IPS DF 6.9 (cell line): ENCODE data around the gene AARSD1.
"Not testable (repeated sequence)": the region's sequence is repeated elsewhere in the genome, so short reads cannot be mapped to it uniquely, and the experiment has no call there.

ENCODE experiments used
- DNase-seq: peaks from one replicate; pipeline ENCODE4 v3.0.0-alpha.2; 2013; ENCODE audit warnings: low read depth, low spot score
- H3K27ac ChIP-seq: one replicate; pipeline ENCODE4 v1.5.1; 2013; ENCODE audit warnings: low read length, control low read depth
- H3K27me3 ChIP-seq: 2 replicates; pipeline ENCODE4 v1.6.1; 2013; ENCODE audit warnings: mild to moderate bottlenecking, low read length; ENCODE audit not compliant: control insufficient read depth, insufficient read depth
- H3K36me3 ChIP-seq: 2 replicates; pipeline ENCODE4 v1.6.1; 2013; ENCODE audit warnings: low read length; ENCODE audit not compliant: control insufficient read depth, insufficient read depth
- H3K4me1 ChIP-seq: 2 replicates; pipeline ENCODE4 v1.6.1; 2013; ENCODE audit warnings: low read length; ENCODE audit not compliant: control insufficient read depth, insufficient read depth
- H3K4me3 ChIP-seq: 2 replicates; pipeline ENCODE4 v1.5.1; 2013; ENCODE audit warnings: mild to moderate bottlenecking, low read length
- H3K9me3 ChIP-seq: 2 replicates; pipeline ENCODE4 v1.6.1; 2013; ENCODE audit warnings: low read length, inconsistent platforms; ENCODE audit not compliant: control insufficient read depth, insufficient read depth
- WGBS: extraction: QIAGEN DNeasy Blood & Tissue Kit; methylation state at CpG from one replicate; pipeline ENCODE4 v1.1.7; 2013; ENCODE audit warnings: mixed read lengths, missing lambda C conversion rate; ENCODE audit not compliant: insufficient read length, insufficient coverage; 5-methylcytosine and 5-hydroxymethylcytosine counted together

The AARSD1 gene

GRCh38 chr17:42920106-42920900 is 44.0 kb downstream of the AARSD1 start:
- no peak for DNase-seq
- WGBS: no CpG with 5 or more reads among the region's 10 CpGs
- H3K4me3 ChIP-seq: no peak overlapping the region
- H3K36me3 ChIP-seq: no peaks in the 10 kb centered on the region
- no peaks in the 10 kb centered on the region for H3K27me3 ChIP-seq
- peaks cover 1% of the 10 kb centered on the region; the same call in 1 of the 2 replicates for H3K4me1 ChIP-seq
- H3K27ac ChIP-seq: no peak overlapping the region
- no peaks in the 10 kb centered on the region for H3K9me3 ChIP-seq

DNA sequence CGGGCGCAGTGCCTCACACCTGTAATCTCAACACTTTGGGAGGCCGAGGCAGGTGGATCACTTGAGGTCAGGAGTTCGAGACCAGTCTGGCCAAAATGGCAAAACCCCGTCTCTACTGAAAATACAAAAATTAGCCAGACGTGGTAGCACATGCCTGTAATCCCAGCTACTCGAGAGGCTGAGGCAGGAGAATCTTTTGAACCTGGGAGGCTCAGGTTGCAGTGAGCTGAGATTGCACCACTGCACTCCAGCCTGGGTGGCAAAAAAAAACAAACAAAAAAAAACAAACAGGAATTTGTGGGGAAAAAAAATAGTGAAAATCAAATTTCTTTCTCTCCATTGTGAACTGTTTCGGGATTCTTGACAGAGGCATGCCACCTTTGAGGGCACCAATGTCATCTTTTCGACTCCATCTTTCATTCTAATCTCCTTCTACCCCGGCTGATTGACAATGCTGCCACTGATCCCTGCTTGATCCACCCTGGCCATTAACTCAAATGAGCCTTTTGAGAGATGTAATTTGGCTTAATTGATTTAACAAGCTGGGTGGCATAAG is 44.7 kb downstream of the AARSD1 start:
- not testable (repeated sequence) for H3K4me1 ChIP-seq, H3K36me3 ChIP-seq, DNase-seq, H3K9me3 ChIP-seq, H3K27ac ChIP-seq, H3K4me3 ChIP-seq, H3K27me3 ChIP-seq
- WGBS: no CpG with 5 or more reads among the region's 10 CpGs

GRCh38 chr17:42918902-42919521 is 45.2 kb downstream of the AARSD1 start:
- no peaks in the 10 kb centered on the region for H3K9me3 ChIP-seq
- H3K4me3 ChIP-seq: no peak overlapping the region
- H3K36me3 ChIP-seq: no peaks in the 10 kb centered on the region
- WGBS: no CpG with 5 or more reads among the region's 3 CpGs
- H3K27ac ChIP-seq: no peak overlapping the region
- no peaks in the 10 kb centered on the region for H3K27me3 ChIP-seq
- no peak for DNase-seq
- H3K4me1 ChIP-seq: no peaks in the 10 kb centered on the region

DNA sequence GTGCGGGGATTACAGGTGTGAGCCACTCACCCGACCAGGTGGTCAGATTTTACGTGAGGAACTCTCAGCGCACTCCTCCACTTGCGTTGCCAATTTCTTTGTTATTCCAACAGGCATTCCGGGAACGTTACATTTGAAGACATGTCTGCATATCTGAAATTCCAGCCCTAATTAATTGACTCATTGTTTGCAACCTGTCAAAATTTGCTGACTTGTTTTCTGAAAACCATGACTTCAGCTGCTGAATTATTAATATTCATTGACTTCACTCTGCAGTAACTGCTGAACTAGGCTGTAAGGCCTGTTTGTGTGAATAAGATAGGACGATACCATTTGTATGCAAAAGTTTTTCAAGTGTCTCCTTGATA is 47.0 kb downstream of the AARSD1 start:
- Histone ChIP-seq H3K27ac (no peak overlapping the region), H3K4me1 (no peaks in the 10 kb centered on the region), H3K4me3 (no peak overlapping the region), H3K27me3 (no peaks in the 10 kb centered on the region), H3K36me3 (no peaks in the 10 kb centered on the region), H3K9me3 (no peaks in the 10 kb centered on the region)
- no peak for DNase-seq
- no CpG with 5 or more reads among the region's 8 CpGs for WGBS

- not testable (repeated sequence) for H3K27ac ChIP-seq, H3K27me3 ChIP-seq, H3K4me3 ChIP-seq, H3K36me3 ChIP-seq, DNase-seq, H3K4me1 ChIP-seq, H3K9me3 ChIP-seq
- WGBS: no CpG with 5 or more reads among the region's 4 CpGs
Observed at GRCh38 chr17:42916388-42917235, 47.6 kb downstream of the AARSD1 start.

- not testable (repeated sequence) for H3K36me3 ChIP-seq, H3K4me1 ChIP-seq, H3K9me3 ChIP-seq, H3K4me3 ChIP-seq, DNase-seq, H3K27ac ChIP-seq, H3K27me3 ChIP-seq
- WGBS: no CpG with 5 or more reads among the region's 6 CpGs
Observed at GRCh38 chr17:42915288-42915687, 49.0 kb downstream of the AARSD1 start.

- Histone ChIP-seq H3K27ac (no peak overlapping the region), H3K27me3 (no peaks in the 10 kb centered on the region), H3K4me1 (no peaks in the 10 kb centered on the region), H3K4me3 (no peak overlapping the region), H3K9me3 (no peaks in the 10 kb centered on the region), H3K36me3 (no peaks in the 10 kb centered on the region)
- no CpG with 5 or more reads among the region's 3 CpGs for WGBS
- DNase-seq: no peak
Observed at GRCh38 chr17:42913981-42914617, 50.2 kb downstream of the AARSD1 start.

- H3K9me3 ChIP-seq: no peaks in the 10 kb centered on the region
- no peaks in the 10 kb centered on the region for H3K36me3 ChIP-seq
- no peak overlapping the region for H3K27ac ChIP-seq
- H3K4me3 ChIP-seq: no peak overlapping the region
- no peak for DNase-seq
- H3K4me1 ChIP-seq: no peaks in the 10 kb centered on the region
- H3K27me3 ChIP-seq: no peaks in the 10 kb centered on the region
- WGBS: no CpG with 5 or more reads among the region's 2 CpGs
Observed at GRCh38 chr17:42913522-42913921, 50.7 kb downstream of the AARSD1 start.

DNA sequence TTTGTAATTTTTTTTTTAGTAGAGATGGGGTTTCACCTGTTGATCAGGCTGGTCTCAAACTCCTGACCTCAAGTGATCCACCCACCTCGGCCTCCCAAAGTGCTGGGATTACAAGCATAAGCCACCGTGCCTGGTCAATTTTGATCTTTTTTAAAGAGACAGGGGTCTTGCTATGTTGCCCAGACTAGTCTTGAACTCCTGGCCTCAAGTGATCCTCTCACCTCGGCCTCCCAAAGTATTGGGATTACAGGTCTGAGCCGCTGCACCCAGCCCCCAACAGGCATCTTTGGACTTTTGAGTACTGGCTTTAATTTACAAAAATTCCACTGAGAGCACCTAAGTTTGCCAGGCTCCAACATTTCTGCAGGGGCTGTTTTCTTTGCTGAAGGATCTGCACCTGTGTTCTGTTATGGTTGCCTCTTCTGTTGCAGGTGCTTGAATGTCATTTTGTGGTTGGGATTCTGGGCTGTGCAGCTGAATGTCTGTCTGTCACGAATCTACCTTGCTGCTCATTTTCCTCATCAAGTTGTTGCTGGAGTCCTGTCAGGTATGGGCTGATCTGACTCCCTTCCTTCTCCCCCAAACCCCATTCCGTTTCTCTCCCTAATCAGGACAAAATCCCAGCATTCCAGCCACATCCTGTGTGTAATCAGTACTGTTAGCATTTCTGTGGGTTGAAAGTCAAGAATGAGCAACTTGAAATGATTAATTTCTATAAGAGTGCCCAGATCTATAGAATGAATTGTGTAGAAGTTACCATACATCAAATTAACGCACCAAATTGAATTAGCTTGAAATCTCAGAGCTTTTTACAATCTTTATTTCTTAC is 55.2 kb downstream of the AARSD1 start:
- H3K4me3 ChIP-seq: no peak overlapping the region
- no peaks in the 10 kb centered on the region for H3K27me3 ChIP-seq
- no peaks in the 10 kb centered on the region for H3K36me3 ChIP-seq
- no CpG with 5 or more reads among the region's 7 CpGs for WGBS
- H3K9me3 ChIP-seq: no peaks in the 10 kb centered on the region
- H3K4me1 ChIP-seq: no peaks in the 10 kb centered on the region
- DNase-seq: no peak
- H3K27ac ChIP-seq: no peak overlapping the region
